Immature natural killer cell (primary cell): ENCODE measurements around the gene HECTD1. TPM values are rescaled to one million over a fixed set of nuclear protein-coding genes. Genes with fewer than 3 reads are reported as not detected.

Experiments used
- polyA plus RNA-seq, 3 donors: library from polyadenylated mRNA; unstranded; fragments of 300-500 nt; fragmentation: Illumina TruSeq; gene quantifications; one replicate each; pipeline ENCODE4 v1.2.3, GENCODE V29; 2021

Gene HECTD1
- polyA plus RNA-seq, 3 donors from 2014 or later, result 10.6 to 36.1 (median 22.2) TPM

Other genes starting within 250 kb of the HECTD1 start
- 1 to 10 TPM; 5.0 to 8.3 (median 5.3) TPM for gene AP4S1, start 182.1 kb downstream of the HECTD1 start, polyA plus RNA-seq
- gene STRN3, start 181.4 kb downstream of the HECTD1 start, polyA plus RNA-seq, result 1 to 10 TPM in 2 of 3 donors, not detected in 1; 2.8 to 3.7 TPM
- gene HEATR5A, start 212.8 kb upstream of the HECTD1 start, polyA plus RNA-seq, result 1 to 10 TPM; 7.7 to 8.9 (median 8.9) TPM
- gene DTD2, start 249.7 kb upstream of the HECTD1 start, polyA plus RNA-seq, result 10 to 100 TPM; 15.0 to 21.7 (median 16.4) TPM